Upper lobe of left lung (tissue), 6 donors: ENCODE measurements around the gene MTTP. TPM values are rescaled to one million over a fixed set of nuclear protein-coding genes. Genes with fewer than 3 reads are reported as not detected.

Source experiments
- ATAC-seq, 2 donors: fragments of 200-7000 bp; cut with Tn5 transposase; one replicate each; pipeline ENCODE4 v1.9.1; 2022; ENCODE audit warnings: mild to moderate bottlenecking in 2 of 2, moderate library complexity in 2 of 2; ENCODE audit not compliant: low FRiP score in 2 of 2
- DNase-seq, 2 donors: peaks; one replicate each; pipeline ENCODE4 v3.0.0-alpha.2; 2019 to 2020
- H3K27ac ChIP-seq, 4 donors: fragments of 200-600 bp; sonication (generic); one replicate each; pipeline ENCODE4 v1.5.1; 2016 to 2019
- H3K27me3 ChIP-seq, 4 donors: fragments of 200-600 bp; sonication (generic); one replicate each; pipeline ENCODE4 v1.5.1; 2017 to 2019
- H3K36me3 ChIP-seq, 4 donors: fragments of 200-600 bp; sonication (generic); one replicate each; pipeline ENCODE4 v1.5.1; 2016 to 2019
- H3K4me1 ChIP-seq, 4 donors: fragments of 200-600 bp; sonication (generic); one replicate each; pipeline ENCODE4 v1.5.1; 2018 to 2019
- H3K4me3 ChIP-seq, 4 donors: fragments of 200-600 bp; sonication (generic); one replicate each; pipeline ENCODE4 v1.5.1; 2017 to 2019; ENCODE audit warnings: mild to moderate bottlenecking in 2 of 4, moderate library complexity in 1 of 4
- H3K9me3 ChIP-seq, 4 donors: fragments of 200-600 bp; sonication (generic); one replicate each; pipeline ENCODE4 v1.5.1; 2018 to 2019
- EP300 ChIP-seq, 4 donors: sonication (generic); formaldehyde crosslinking; IDR thresholded peaks; one replicate each; pipeline ENCODE4 v1.5.1; 2017; ENCODE audit warnings: antibody characterized with exemption in 4 of 4, control low read depth in 2 of 4
- POLR2A ChIP-seq, 4 donors: fragments of 450-650 bp; IDR thresholded peaks; one replicate each; pipeline ENCODE4 v1.5.1; 2016 to 2017; ENCODE audit warnings: antibody characterized with exemption in 4 of 4, mild to moderate bottlenecking in 2 of 4
- POLR2AphosphoS5 ChIP-seq, 2 donors: sonication (generic); formaldehyde crosslinking; IDR thresholded peaks; one replicate each; pipeline ENCODE4 v1.5.1; 2017; ENCODE audit warnings: antibody characterized with exemption in 2 of 2
- WGBS, 2 donors: methylation state at CpG; one replicate each; pipeline ENCODE4 v1.1.5; 2017 to 2018; 5-methylcytosine and 5-hydroxymethylcytosine counted together
- total RNA-seq, 6 donors: library from RNA; depleted of rRNA in 4 of 6; stranded (reverse); fragments of >200 nt in 4 of 6; gene quantifications; one replicate each; pipeline versions ENCODE4 v1.1.0 to v1.2.1, GENCODE V29; 2016 to 2021
- TF ChIP-seq, protein P1 (sequence below), 6 experiments: fragments of 450-650 bp in 4 of 6; fragments of 200-600 bp in 2 of 6; sonication (generic) in 2 of 6; IDR thresholded peaks; one replicate each; pipeline ENCODE4 v1.5.1; 2016 to 2019; ENCODE audit warnings: antibody characterized with exemption in 6 of 6
- donor health status: DM: no; HTN: no; CAD: no; lungs with moderate emphysema.
- donor health status: DM: no; HTN: yes; CAD: no; lungs with severe emphysema.

Gene MTTP
- total RNA-seq, 6 donors from 2014 or later: 0.22 to 0.79 (median 0.47) TPM; not detected in 1

GRCh38 chr4:99649778-99650177 lies 75.2 kb downstream of the MTTP start:
- 90 to 92% methylated on average over 7 to 10 of the region's 10 CpGs for WGBS, 2 donors
- Histone ChIP-seq H3K4me3 (no peak overlapping the region), H3K9me3 (no peaks in the 10 kb centered on the region), H3K27me3 (no peaks in the 10 kb centered on the region), H3K27ac (no peak overlapping the region), H3K36me3 (no peaks in the 10 kb centered on the region), H3K4me1 (no peaks in the 10 kb centered on the region)
- DNase-seq (no peak), ATAC-seq (no peak)
- TF ChIP-seq POLR2A (IDR thresholded peaks at IDR 0.05) (no peak), POLR2AphosphoS5 (IDR thresholded peaks at IDR 0.05) (no peak), EP300 (IDR thresholded peaks at IDR 0.05) (no peak)
- TF ChIP-seq, protein P1, sequence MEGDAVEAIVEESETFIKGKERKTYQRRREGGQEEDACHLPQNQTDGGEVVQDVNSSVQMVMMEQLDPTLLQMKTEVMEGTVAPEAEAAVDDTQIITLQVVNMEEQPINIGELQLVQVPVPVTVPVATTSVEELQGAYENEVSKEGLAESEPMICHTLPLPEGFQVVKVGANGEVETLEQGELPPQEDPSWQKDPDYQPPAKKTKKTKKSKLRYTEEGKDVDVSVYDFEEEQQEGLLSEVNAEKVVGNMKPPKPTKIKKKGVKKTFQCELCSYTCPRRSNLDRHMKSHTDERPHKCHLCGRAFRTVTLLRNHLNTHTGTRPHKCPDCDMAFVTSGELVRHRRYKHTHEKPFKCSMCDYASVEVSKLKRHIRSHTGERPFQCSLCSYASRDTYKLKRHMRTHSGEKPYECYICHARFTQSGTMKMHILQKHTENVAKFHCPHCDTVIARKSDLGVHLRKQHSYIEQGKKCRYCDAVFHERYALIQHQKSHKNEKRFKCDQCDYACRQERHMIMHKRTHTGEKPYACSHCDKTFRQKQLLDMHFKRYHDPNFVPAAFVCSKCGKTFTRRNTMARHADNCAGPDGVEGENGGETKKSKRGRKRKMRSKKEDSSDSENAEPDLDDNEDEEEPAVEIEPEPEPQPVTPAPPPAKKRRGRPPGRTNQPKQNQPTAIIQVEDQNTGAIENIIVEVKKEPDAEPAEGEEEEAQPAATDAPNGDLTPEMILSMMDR (IDR thresholded peaks at IDR 0.05): no peak

DNA sequence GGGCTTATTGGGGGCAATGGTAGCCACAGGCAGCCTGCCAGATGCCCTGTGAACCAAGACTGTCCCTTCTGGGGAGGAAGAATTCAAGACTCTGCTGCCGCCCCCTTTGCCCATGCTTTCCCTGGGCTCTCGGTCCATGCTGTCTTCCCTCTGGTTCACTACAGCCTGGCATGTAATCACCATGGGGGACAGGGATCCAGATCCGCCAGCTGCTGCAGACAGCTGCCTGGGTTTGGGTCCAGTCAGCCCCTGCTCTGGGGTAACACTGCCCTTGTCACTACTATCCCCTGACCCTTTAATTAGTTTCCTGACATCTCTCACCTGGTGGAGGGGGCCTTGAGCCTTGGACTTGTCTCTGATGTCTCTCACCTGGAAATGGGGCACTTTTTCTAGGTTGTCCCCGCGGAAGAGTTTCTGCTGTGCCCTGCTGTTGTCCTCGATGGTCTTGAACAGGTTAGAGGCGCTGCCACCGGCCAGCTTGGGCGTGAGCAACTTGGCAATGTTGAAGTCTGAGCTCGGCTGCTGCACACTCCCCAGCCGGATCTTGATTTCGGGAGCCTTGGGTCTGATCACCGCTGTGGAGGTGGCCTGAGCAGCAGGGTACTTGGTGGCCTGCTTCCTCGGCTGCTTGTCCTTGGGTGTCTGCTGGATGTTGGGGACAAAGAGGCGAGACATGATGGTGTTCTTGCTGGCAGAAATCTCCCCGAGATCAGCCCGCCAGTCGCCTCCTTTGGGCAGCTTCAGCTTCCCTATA lies 76.6 kb downstream of the MTTP start:
- DNase-seq (peak in 1 of 2 donors; percentile 43), ATAC-seq (no peak)
- WGBS, 2 donors: 90 to 95% methylated on average over 13 to 18 of the region's 18 CpGs
- Histone ChIP-seq H3K4me3 (no peak overlapping the region), H3K36me3 (no peaks in the 10 kb centered on the region), H3K27ac (no peak overlapping the region), H3K9me3 (no peaks in the 10 kb centered on the region), H3K4me1 (peaks cover 0 to 4% (median 0%) of the 10 kb centered on the region in 4 donors), H3K27me3 (no peaks in the 10 kb centered on the region)
- no peak for TF ChIP-seq POLR2AphosphoS5 (IDR thresholded peaks at IDR 0.05)
- TF ChIP-seq POLR2A (IDR thresholded peaks at IDR 0.05): no peak
- TF ChIP-seq EP300 (IDR thresholded peaks at IDR 0.05): no peak
- TF ChIP-seq, protein P1 (IDR thresholded peaks at IDR 0.05): no peak

- Histone ChIP-seq H3K27me3 (no peaks in the 10 kb centered on the region), H3K4me3 (no peak overlapping the region), H3K36me3 (no peaks in the 10 kb centered on the region), H3K27ac (no peak overlapping the region), H3K9me3 (no peaks in the 10 kb centered on the region), H3K4me1 (peaks cover 0 to 4% (median 0%) of the 10 kb centered on the region in 4 donors)
- WGBS, 2 donors: 96% methylated on average over 49 of the region's 49 CpGs
- ATAC-seq (peak in 1 of 2 donors; percentile 5), DNase-seq (peak in 1 of 2 donors; percentile 78)
- TF ChIP-seq EP300 (IDR thresholded peaks at IDR 0.05): no peak
- TF ChIP-seq POLR2AphosphoS5 (IDR thresholded peaks at IDR 0.05): no peak
- TF ChIP-seq, protein P1 (IDR thresholded peaks at IDR 0.05): no peak
- TF ChIP-seq POLR2A (IDR thresholded peaks at IDR 0.05): no peak
Measured at GRCh38 chr4:99651811-99652485, 77.3 kb downstream of the MTTP start.

DNA sequence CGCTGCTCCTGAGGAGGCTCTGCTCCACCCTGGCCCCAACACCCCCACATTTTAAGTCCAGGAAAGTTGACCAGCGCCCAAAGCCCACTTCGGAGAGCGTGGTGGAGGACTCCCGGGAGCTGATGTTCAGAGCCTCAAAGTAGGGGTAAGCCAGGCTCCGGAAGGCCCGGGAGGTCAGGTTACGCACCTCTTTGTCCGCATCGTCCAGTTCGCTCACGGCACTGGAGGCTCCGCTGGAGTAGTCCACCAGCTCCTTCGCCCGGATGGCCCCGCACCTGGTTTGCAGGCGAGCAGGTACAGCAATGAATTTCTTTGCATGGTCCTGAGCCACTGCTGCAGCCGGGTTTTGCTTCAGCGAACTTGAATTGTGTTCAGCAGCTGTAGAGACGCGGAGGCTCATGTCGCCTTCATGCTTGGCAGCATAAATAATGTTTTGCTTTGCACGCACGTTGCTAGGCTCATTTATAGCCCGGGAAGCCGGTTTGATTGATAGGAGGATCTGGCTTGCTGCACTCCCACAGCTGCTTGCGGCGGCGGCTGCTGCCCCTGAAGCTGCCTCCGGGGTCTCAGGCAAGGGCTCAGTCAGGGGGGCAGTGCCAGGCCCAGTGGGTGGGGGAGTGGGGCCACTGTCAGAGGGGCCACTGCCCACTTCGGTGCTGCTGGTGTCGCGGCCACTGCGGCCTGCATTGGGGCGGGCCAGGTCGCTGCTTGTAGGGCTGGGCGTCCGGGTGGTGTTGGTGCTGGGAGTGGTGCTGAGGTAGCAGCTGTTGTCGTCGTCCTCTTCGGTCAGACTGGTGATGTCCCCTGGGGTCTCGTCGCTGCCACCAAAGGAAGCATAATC lies 78.2 kb downstream of the MTTP start:
- H3K27ac ChIP-seq: no peak overlapping the region
- DNase-seq: peak in 1 of 2 donors; percentile 72
- peaks cover 0 to 4% (median 0%) of the 10 kb centered on the region in 4 donors for H3K4me1 ChIP-seq
- no peaks in the 10 kb centered on the region for H3K27me3 ChIP-seq
- no peak for TF ChIP-seq EP300 (IDR thresholded peaks at IDR 0.05)
- no peak for TF ChIP-seq POLR2A (IDR thresholded peaks at IDR 0.05)
- no peak for TF ChIP-seq POLR2AphosphoS5 (IDR thresholded peaks at IDR 0.05)
- TF ChIP-seq, protein P1 (IDR thresholded peaks at IDR 0.05): no peak
- 93 to 94% methylated on average over 23 to 43 of the region's 43 CpGs for WGBS, 2 donors
- no peak overlapping the region for H3K4me3 ChIP-seq
- ATAC-seq: no peak
- no peaks in the 10 kb centered on the region for H3K36me3 ChIP-seq
- H3K9me3 ChIP-seq: no peaks in the 10 kb centered on the region
